Measurements from ENCODE around the gene IGFL3. TPM values are rescaled to one million over a fixed set of nuclear protein-coding genes. Genes with fewer than 3 reads are reported as not detected.
"Not testable (repeated sequence)": the region's sequence is repeated elsewhere in the genome, so short reads cannot be mapped to it uniquely, and the experiment has no call there.

Gene IGFL3
- total RNA-seq, 2 experiments from 2014 or later: not detected

- ATAC-seq: no peak
- peaks cover 19% of the 10 kb centered on the region for H3K9me3 Mint-ChIP-seq (ENCODE audit: insufficient read depth)
- no peak overlapping the region for H3K4me3 Mint-ChIP-seq
- DNase-seq: no peak
- ChIA-PET CTCF (interaction anchor here (0.9 to 1.3 kb wide), 3 partner anchors 19 to 183 kb away, joined by 3 to 7 read pairs (median 3); no protein-coding TSS in a partner anchor), POLR2A (no interaction called here)
- peaks cover 2% of the 10 kb centered on the region for H3K36me3 Mint-ChIP-seq (ENCODE audit: low read depth)
- H3K4me1 Mint-ChIP-seq (ENCODE audit: low read depth): no peaks in the 10 kb centered on the region
- H3K27me3 Mint-ChIP-seq (ENCODE audit: low read depth): peaks cover 52% of the 10 kb centered on the region
- no peak overlapping the region for H3K27ac Mint-ChIP-seq
Observed at GRCh38 chr19:46081928-46082727, 42.4 kb downstream of the IGFL3 start.

- Mint-ChIP-seq H3K4me3 (no peak overlapping the region), H3K27me3 (ENCODE audit: low read depth) (peaks cover 61% of the 10 kb centered on the region), H3K36me3 (ENCODE audit: low read depth) (peaks cover 2% of the 10 kb centered on the region), H3K9me3 (ENCODE audit: insufficient read depth) (peaks cover 10% of the 10 kb centered on the region), H3K27ac (no peak overlapping the region), H3K4me1 (ENCODE audit: low read depth) (no peaks in the 10 kb centered on the region)
- ChIA-PET POLR2A (interaction anchor here (0.6 kb wide), 1 partner anchor 325 kb away, joined by 3 read pairs; no protein-coding TSS in a partner anchor), CTCF (interaction anchor here (2.5 to 3.3 kb wide), 2 partner anchors 52 to 184 kb away, joined by 7 to 19 read pairs; no protein-coding TSS in a partner anchor)
- DNase-seq: no peak
- no peak for ATAC-seq
Observed at GRCh38 chr19:46080561-46080960, 43.9 kb downstream of the IGFL3 start.

GRCh38 chr19:46079576-46079975 is 44.9 kb downstream of the IGFL3 start:
- DNase-seq (no peak), ATAC-seq (no peak)
- H3K36me3 Mint-ChIP-seq (ENCODE audit: low read depth): peaks cover 2% of the 10 kb centered on the region
- ChIA-PET CTCF (interaction anchor here (0.7 to 3.3 kb wide), 3 partner anchors 51 to 185 kb away, joined by 3 to 19 read pairs (median 7); no protein-coding TSS in a partner anchor), POLR2A (no interaction called here)
- no peak overlapping the region for H3K27ac Mint-ChIP-seq
- no peak overlapping the region for H3K4me3 Mint-ChIP-seq
- H3K27me3 Mint-ChIP-seq (ENCODE audit: low read depth): peaks cover 61% of the 10 kb centered on the region
- no peaks in the 10 kb centered on the region for H3K4me1 Mint-ChIP-seq (ENCODE audit: low read depth)
- H3K9me3 Mint-ChIP-seq (ENCODE audit: insufficient read depth): peaks cover 6% of the 10 kb centered on the region

GRCh38 chr19:46078573-46079332 is 45.7 kb downstream of the IGFL3 start:
- not testable (repeated sequence) for H3K36me3 Mint-ChIP-seq (ENCODE audit: low read depth)
- CTCF ChIA-PET: interaction anchor here (0.6 to 3.3 kb wide), 11 partner anchors 19 to 435 kb away, joined by 3 to 19 read pairs (median 3); no protein-coding TSS in a partner anchor
- DNase-seq: peak; percentile 29

GRCh38 chr19:46077815-46078167 is 46.7 kb downstream of the IGFL3 start:
- Mint-ChIP-seq H3K4me1 (ENCODE audit: low read depth) (no peaks in the 10 kb centered on the region), H3K4me3 (no peak overlapping the region), H3K27me3 (ENCODE audit: low read depth) (peaks cover 63% of the 10 kb centered on the region), H3K9me3 (ENCODE audit: insufficient read depth) (peaks cover 6% of the 10 kb centered on the region), H3K36me3 (ENCODE audit: low read depth) (peaks cover 2% of the 10 kb centered on the region), H3K27ac (no peak overlapping the region)
- no peak for DNase-seq
- POLR2A ChIA-PET: interaction anchor here (0.8 kb wide), 1 partner anchor 126 kb away, joined by 3 read pairs; no protein-coding TSS in a partner anchor
- ATAC-seq: no peak
- CTCF ChIA-PET: interaction anchor here (0.6 to 3.3 kb wide), 11 partner anchors 20 to 436 kb away, joined by 3 to 19 read pairs (median 3); no protein-coding TSS in a partner anchor

More at GRCh38 chr19:46078573-46079332, 45.7 kb downstream of the IGFL3 start:
- not testable (repeated sequence) for H3K9me3 Mint-ChIP-seq (ENCODE audit: insufficient read depth); H3K27ac Mint-ChIP-seq; ATAC-seq; H3K4me3 Mint-ChIP-seq; H3K4me1 Mint-ChIP-seq (ENCODE audit: low read depth)
- POLR2A ChIA-PET: interaction anchor here (0.8 kb wide), 1 partner anchor 125 kb away, joined by 3 read pairs; no protein-coding TSS in a partner anchor
- peaks cover 61% of the 10 kb centered on the region for H3K27me3 Mint-ChIP-seq (ENCODE audit: low read depth)

- peaks cover 64% of the 10 kb centered on the region for H3K27me3 Mint-ChIP-seq (ENCODE audit: low read depth)
- no peak overlapping the region for H3K4me3 Mint-ChIP-seq
- no peaks in the 10 kb centered on the region for H3K4me1 Mint-ChIP-seq (ENCODE audit: low read depth)
- ChIA-PET POLR2A (no interaction called here), CTCF (interaction anchor here (0.8 to 2.0 kb wide), 4 partner anchors 48 to 189 kb away, joined by 3 to 10 read pairs (median 4); no protein-coding TSS in a partner anchor)
- no peak overlapping the region for H3K27ac Mint-ChIP-seq
- peaks cover 6% of the 10 kb centered on the region for H3K9me3 Mint-ChIP-seq (ENCODE audit: insufficient read depth)
- DNase-seq (peak; percentile 39), ATAC-seq (no peak)
- H3K36me3 Mint-ChIP-seq (ENCODE audit: low read depth): peaks cover 2% of the 10 kb centered on the region
Observed at GRCh38 chr19:46076951-46077814, 47.3 kb downstream of the IGFL3 start.

GRCh38 chr19:46076031-46076880 is 48.2 kb downstream of the IGFL3 start:
- no peak for ATAC-seq

GRCh38 chr19:46073268-46073922 is 51.1 kb downstream of the IGFL3 start:
- H3K36me3 Mint-ChIP-seq (ENCODE audit: low read depth): no peaks in the 10 kb centered on the region
- POLR2A ChIA-PET: no interaction called here
- H3K4me3 Mint-ChIP-seq: no peak overlapping the region
- CTCF ChIA-PET: interaction anchor here (1.2 kb wide), 1 partner anchor 46 kb away, joined by 4 read pairs; no protein-coding TSS in a partner anchor
- DNase-seq (no peak), ATAC-seq (no peak)
- peaks cover 74% of the 10 kb centered on the region for H3K27me3 Mint-ChIP-seq (ENCODE audit: low read depth)
- H3K27ac Mint-ChIP-seq: no peak overlapping the region
- peaks cover 4% of the 10 kb centered on the region for H3K9me3 Mint-ChIP-seq (ENCODE audit: insufficient read depth)
- H3K4me1 Mint-ChIP-seq (ENCODE audit: low read depth): no peaks in the 10 kb centered on the region

More at GRCh38 chr19:46076031-46076880, 48.2 kb downstream of the IGFL3 start:
- POLR2A ChIA-PET: no interaction called here
- H3K4me1 Mint-ChIP-seq (ENCODE audit: low read depth): no peaks in the 10 kb centered on the region
- H3K27ac Mint-ChIP-seq: no peak overlapping the region
- CTCF ChIA-PET: interaction anchor here (1.0 to 2.0 kb wide), 2 partner anchors 48 to 190 kb away, joined by 3 to 10 read pairs; no protein-coding TSS in a partner anchor
- H3K36me3 Mint-ChIP-seq (ENCODE audit: low read depth): peaks cover 2% of the 10 kb centered on the region
- H3K4me3 Mint-ChIP-seq: no peak overlapping the region
- DNase-seq: no peak
- H3K9me3 Mint-ChIP-seq (ENCODE audit: insufficient read depth): peaks cover 6% of the 10 kb centered on the region
- peaks cover 66% of the 10 kb centered on the region for H3K27me3 Mint-ChIP-seq (ENCODE audit: low read depth)

Measured in activated CD8-positive, alpha-beta T cell treated with anti-CD3 and anti-CD28 coated beads, Interleukin-2, amount 10 ng/mL, durations not matched to agents 7 days and 5 days (primary cell).